ENCODE data around the gene CEP44. TPM values are rescaled to one million over a fixed set of nuclear protein-coding genes. Genes with fewer than 3 reads are reported as not detected.

Gene CEP44, protein sequence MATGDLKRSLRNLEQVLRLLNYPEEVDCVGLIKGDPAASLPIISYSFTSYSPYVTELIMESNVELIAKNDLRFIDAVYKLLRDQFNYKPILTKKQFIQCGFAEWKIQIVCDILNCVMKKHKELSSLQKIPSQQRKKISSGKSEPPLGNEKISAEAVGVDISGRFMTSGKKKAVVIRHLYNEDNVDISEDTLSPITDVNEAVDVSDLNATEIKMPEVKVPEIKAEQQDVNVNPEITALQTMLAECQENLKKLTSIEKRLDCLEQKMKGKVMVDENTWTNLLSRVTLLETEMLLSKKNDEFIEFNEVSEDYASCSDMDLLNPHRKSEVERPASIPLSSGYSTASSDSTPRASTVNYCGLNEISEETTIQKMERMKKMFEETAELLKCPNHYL
- total RNA-seq = 5.4 and 6.8 TPM in 2 replicates

DNA sequence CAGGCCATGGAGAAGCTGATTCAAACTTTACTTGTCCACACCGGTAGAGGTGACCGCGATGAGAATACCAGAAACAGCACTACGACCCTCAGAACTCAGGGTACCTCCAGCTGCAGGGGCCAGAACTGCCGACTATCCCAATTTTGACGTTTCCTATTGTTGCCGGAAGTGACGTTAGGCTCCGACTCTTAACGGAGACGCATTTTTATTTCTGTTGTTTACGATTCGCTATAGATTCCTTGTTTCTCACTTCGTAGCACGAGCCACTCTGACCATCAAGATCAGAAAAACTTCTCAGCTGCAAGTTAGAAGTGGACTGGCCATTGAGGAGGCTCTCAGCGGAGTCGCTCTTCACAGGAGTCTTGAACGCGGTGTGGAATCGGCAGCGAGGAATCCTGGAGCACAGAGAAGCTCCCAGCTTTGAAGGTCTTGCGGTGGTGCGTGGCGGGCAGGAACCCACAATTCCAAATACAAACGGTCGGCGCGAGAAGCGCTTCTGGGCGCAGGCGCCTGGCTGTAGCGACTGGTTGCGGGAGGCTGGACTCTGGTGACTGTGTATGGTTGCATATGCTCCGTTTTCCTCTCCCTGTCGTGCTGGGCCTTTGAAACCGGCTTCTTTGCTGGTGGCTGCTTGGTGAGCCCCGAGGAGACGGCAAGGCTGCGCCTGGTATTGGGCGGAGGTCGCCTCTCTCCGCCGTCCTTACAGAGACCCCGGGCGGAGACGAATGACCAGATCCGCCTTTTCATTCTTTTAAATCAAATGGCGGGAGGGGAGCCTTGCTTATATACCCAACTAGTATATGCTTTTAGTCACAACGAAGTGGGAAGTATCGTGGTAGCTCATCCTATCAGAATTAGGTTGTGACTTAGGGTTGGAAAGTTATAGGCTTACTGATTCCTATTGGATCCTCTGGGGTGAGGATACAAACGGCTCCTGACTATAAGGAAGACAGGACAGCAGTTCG is at the start of gene CEP44, which contains the start of gene FBXO8:
TSS of gene CEP44 (plus strand) at position 405 of the 965 bp plus-strand sequence. CDS start 15,211 bp downstream, outside the sequence.
TSS of gene FBXO8 (minus strand) at position 161 of the 965 bp plus-strand sequence. CDS start 20,575 bp downstream, outside the sequence.

Other genes with a start within 250 kb of the CEP44 start
- gene FBXO8, start 244 bp upstream of the CEP44 start, total RNA-seq = 13.1 and 16.8 TPM in 2 replicates
- gene HPGD, start 238.6 kb downstream of the CEP44 start, total RNA-seq = 2.9 and 4.5 TPM in 2 replicates